Fibroblast of lung (primary cell): ENCODE results near the gene PHETA1.

Experiments
- EZH2 ChIP-seq: IDR thresholded peaks from 2 replicates; pipeline ENCODE4 v1.5.1; 2012; ENCODE audit warnings: low read length, control low read depth, mild to moderate bottlenecking; ENCODE audit errors: missing control alignments
- TF ChIP-seq, protein P1 (sequence below), 2 donors: IDR thresholded peaks in 1 of 2; conservative IDR thresholded peaks in 1 of 2; 1 replicate in 1 of 2; 2 replicates in 1 of 2; pipeline ENCODE4 v1.5.1; 2011 to 2012; ENCODE audit warnings: low read length in 2 of 2, control low read depth in 1 of 2, inconsistent platforms in 1 of 2, low read depth in 1 of 2, mild to moderate bottlenecking in 1 of 2

DNA sequence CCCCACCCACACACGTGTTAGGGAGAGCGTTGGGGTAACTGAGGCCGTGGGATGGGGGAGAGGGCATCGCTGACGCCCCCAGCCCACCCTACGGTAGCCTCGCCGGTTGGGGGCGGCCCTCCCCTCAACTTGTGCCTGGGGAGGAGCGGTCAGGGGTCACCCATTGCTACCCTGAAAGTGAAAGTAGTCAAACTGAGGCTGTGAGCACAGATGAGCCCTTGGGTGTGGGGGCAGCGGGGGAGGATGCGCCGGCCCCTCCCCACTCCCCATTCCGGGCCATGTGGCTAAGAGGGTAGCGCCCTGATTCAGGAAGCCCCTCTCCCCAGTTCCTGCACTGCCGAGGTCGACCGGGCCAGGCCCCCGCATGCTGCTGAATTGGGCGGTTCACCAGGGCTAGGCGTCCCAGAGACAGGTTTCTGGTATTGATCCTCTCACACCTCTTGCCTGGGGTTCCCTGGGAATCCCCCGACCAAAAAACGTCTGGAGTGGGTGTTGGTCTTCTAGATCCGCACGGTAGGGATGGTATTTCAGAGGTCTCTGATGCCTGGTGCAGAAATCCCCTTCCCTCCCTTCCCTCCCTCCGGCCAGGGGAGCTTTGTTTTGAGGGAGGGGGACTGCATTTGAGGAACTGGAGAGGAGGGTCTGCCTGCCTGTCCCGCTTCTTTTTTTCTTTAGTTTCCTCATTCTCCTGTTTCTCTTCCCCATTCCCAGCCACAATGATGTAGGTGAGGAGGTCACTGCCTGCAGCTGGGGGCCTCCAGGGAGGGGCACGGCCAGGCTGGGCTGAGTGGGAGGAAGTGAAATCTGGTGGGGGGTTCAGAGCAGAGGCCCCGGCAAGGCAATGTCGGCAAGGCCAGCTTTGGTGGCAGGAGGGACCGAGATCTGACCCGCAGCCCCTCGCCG, 37.8 kb upstream of the PHETA1 start:
- TF ChIP-seq, protein P1, sequence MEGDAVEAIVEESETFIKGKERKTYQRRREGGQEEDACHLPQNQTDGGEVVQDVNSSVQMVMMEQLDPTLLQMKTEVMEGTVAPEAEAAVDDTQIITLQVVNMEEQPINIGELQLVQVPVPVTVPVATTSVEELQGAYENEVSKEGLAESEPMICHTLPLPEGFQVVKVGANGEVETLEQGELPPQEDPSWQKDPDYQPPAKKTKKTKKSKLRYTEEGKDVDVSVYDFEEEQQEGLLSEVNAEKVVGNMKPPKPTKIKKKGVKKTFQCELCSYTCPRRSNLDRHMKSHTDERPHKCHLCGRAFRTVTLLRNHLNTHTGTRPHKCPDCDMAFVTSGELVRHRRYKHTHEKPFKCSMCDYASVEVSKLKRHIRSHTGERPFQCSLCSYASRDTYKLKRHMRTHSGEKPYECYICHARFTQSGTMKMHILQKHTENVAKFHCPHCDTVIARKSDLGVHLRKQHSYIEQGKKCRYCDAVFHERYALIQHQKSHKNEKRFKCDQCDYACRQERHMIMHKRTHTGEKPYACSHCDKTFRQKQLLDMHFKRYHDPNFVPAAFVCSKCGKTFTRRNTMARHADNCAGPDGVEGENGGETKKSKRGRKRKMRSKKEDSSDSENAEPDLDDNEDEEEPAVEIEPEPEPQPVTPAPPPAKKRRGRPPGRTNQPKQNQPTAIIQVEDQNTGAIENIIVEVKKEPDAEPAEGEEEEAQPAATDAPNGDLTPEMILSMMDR (conservative IDR thresholded peaks at IDR 0.05 in 1 of 2, IDR thresholded peaks at IDR 0.05 in 1 of 2; ENCODE audit: low read depth in 1 of 2, low read length in 2 of 2), result no peak
- no peak for TF ChIP-seq EZH2
